Stimulated activated memory B cell treated with anti-CD40 and anti-IgM and Interleukin-4, amounts not matched to agents 10 μg/mL and 1 μg/mL and 100 μg/mL, for 72 hours (primary cell): ENCODE data around the gene IGF2R.
"Not testable (repeated sequence)": the region's sequence is repeated elsewhere in the genome, so short reads cannot be mapped to it uniquely, and the experiment has no call there.

Source experiments
- ATAC-seq: fragments of 150-1000 bp; cut with Tn5 transposase; 2 replicates; pipeline ENCODE4 v1.10.0; 2021
- H3K27ac Mint-ChIP-seq: one replicate; pipeline ENCODE4 v1.8.0; 2022; ENCODE audit warnings: mild to moderate bottlenecking, mixed read lengths
- H3K27me3 Mint-ChIP-seq: one replicate; pipeline ENCODE4 v1.8.0; 2022; ENCODE audit warnings: mixed read lengths
- H3K36me3 Mint-ChIP-seq: one replicate; pipeline ENCODE4 v1.8.0; 2022; ENCODE audit warnings: mixed read lengths
- H3K4me1 Mint-ChIP-seq: one replicate; pipeline ENCODE4 v1.8.0; 2022; ENCODE audit warnings: mixed read lengths
- H3K4me3 Mint-ChIP-seq: one replicate; pipeline ENCODE4 v1.8.0; 2022; ENCODE audit warnings: mild to moderate bottlenecking, moderate library complexity, mixed read lengths
- H3K9me3 Mint-ChIP-seq: one replicate; pipeline ENCODE4 v1.8.0; 2022; ENCODE audit warnings: mixed read lengths

The IGF2R gene, protein sequence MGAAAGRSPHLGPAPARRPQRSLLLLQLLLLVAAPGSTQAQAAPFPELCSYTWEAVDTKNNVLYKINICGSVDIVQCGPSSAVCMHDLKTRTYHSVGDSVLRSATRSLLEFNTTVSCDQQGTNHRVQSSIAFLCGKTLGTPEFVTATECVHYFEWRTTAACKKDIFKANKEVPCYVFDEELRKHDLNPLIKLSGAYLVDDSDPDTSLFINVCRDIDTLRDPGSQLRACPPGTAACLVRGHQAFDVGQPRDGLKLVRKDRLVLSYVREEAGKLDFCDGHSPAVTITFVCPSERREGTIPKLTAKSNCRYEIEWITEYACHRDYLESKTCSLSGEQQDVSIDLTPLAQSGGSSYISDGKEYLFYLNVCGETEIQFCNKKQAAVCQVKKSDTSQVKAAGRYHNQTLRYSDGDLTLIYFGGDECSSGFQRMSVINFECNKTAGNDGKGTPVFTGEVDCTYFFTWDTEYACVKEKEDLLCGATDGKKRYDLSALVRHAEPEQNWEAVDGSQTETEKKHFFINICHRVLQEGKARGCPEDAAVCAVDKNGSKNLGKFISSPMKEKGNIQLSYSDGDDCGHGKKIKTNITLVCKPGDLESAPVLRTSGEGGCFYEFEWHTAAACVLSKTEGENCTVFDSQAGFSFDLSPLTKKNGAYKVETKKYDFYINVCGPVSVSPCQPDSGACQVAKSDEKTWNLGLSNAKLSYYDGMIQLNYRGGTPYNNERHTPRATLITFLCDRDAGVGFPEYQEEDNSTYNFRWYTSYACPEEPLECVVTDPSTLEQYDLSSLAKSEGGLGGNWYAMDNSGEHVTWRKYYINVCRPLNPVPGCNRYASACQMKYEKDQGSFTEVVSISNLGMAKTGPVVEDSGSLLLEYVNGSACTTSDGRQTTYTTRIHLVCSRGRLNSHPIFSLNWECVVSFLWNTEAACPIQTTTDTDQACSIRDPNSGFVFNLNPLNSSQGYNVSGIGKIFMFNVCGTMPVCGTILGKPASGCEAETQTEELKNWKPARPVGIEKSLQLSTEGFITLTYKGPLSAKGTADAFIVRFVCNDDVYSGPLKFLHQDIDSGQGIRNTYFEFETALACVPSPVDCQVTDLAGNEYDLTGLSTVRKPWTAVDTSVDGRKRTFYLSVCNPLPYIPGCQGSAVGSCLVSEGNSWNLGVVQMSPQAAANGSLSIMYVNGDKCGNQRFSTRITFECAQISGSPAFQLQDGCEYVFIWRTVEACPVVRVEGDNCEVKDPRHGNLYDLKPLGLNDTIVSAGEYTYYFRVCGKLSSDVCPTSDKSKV (N-terminal part only)

DNA sequence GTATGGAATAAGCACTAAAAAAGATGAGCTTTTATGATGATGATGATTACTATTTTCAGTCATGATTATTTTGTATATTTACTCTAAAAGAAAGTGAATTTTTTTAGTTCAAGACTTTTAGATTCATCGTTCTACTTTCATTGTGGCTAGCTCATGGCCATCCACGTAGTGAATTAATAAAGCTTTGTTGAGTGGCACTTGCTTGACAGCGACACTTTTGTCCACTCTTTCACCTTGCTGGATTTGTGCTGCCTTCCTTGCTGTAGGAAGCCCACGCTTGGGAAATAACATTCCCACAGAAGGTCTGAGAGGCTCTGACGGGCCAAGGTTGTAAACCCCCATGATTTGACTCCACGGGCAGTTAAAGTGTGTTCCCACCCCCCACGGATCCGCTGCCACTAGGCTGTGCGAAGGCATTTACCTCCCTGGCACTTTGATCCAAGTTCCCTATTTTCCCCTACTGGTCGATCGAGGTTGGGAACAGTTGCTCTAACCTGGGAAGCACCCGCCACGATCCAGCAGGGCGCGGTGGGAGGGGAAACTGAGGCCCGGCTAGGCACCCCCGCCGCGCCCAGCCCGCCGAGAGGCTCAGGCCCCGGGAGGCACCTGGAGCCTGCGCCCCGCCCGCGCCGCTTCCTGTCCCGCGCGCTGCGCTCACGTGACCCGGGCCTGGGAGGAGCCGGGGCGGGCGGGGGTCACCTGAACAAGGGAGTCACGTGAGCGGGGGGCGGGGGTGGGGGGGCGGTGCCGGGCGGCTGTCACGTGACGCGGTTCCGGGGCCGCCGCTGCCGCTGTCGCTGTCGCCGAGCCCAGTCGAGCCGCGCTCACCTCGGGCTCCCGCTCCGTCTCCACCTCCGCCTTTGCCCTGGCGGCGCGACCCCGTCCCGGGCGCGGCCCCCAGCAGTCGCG is at the start of gene IGF2R:
Gene IGF2R (plus strand): TSS at position 788 of the 909 bp plus-strand sequence. CDS start 165 bp downstream, outside the sequence.
- peaks cover 34% of the 10 kb centered on the region for H3K4me1 Mint-ChIP-seq
- H3K27me3 Mint-ChIP-seq = no peaks in the 10 kb centered on the region
- H3K27ac Mint-ChIP-seq = peak within 1 kb of the TSS; percentile 80
- ATAC-seq = peak; percentile 95
- no peaks in the 10 kb centered on the region for H3K36me3 Mint-ChIP-seq
- H3K9me3 Mint-ChIP-seq = no peaks in the 10 kb centered on the region
- H3K4me3 Mint-ChIP-seq = peak within 1 kb of the TSS; percentile 88

DNA sequence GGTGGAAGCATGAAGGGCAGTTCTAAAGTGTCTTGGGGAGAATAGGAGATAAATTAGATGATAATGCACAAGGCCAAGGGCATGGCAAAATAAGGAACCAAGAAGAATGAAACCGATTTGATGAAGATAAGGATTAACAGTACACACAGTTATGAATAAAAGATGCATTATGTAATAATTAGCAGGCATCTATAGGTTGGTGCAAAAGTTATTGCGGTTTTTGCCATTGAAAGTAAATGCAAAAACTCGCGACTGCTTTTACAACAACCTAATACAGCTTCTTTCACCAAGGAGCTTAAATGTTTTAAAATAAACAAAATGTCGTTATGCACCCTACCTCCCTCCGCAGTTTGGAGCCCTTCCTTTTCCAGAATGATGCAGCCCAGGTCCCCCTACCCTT is 49.1 kb upstream of the IGF2R start:
- Mint-ChIP-seq H3K9me3 (peaks cover 16% of the 10 kb centered on the region), H3K27me3 (peaks cover 59% of the 10 kb centered on the region), H3K4me3 (no peak overlapping the region), H3K4me1 (no peaks in the 10 kb centered on the region), H3K36me3 (peaks cover 6% of the 10 kb centered on the region), H3K27ac (no peak overlapping the region)
- ATAC-seq = no peak

DNA sequence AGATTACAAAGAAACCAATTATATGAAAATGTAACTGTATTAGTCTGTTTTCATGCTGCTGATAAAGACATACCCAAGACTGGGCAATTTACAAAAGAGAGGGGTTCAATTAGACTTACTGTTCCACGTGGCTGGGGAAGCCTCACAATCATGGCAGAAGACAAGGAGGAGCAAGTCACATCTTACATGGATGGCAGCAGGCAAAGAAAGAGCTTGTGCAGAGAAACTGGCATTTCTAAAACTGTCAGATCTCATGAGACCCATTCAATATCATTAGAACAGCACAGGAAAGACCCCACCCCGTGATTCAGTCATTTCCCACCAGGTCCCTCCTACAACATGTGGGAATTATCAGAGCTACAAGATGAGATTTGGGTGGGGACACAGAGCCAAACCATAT is 44.7 kb upstream of the IGF2R start:
- not testable (repeated sequence) for H3K27ac Mint-ChIP-seq, H3K4me1 Mint-ChIP-seq, ATAC-seq, H3K4me3 Mint-ChIP-seq, H3K36me3 Mint-ChIP-seq
- Mint-ChIP-seq H3K27me3 (peaks cover 58% of the 10 kb centered on the region), H3K9me3 (peaks cover 16% of the 10 kb centered on the region)

DNA sequence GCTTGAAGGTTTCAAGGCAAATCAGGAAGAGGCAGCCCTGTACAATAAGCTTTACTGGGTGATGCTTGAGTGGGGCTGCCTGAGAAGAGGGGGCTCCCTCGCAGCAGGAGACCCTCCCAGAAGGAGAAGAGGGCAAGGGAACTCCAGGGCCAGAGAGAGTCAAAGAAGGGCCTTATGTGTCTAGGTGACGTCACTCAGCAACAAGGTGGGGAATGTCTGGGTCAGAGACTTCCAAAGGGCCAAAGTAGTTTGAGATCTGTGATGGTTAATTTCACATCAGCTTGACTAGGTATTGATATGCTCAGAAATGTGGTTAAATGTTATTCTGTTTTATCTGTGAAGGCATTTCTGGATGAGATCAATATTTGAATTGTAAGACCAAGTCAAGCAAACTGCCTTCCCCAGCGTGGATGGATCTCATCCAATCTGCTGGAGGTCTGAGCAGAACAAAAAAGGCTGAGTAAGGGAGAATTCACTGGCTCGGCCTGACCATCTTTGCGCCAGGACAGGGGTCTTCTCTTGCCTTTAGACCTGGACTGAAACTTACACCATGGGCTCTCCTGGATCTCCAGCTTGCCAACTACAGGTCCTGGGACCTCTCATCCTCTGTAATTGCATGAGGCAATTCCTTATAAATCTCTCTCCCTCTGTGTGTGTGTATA is 42.2 kb upstream of the IGF2R start:
- Mint-ChIP-seq H3K27ac (no peak overlapping the region), H3K9me3 (peaks cover 10% of the 10 kb centered on the region)
- no peak for ATAC-seq

DNA sequence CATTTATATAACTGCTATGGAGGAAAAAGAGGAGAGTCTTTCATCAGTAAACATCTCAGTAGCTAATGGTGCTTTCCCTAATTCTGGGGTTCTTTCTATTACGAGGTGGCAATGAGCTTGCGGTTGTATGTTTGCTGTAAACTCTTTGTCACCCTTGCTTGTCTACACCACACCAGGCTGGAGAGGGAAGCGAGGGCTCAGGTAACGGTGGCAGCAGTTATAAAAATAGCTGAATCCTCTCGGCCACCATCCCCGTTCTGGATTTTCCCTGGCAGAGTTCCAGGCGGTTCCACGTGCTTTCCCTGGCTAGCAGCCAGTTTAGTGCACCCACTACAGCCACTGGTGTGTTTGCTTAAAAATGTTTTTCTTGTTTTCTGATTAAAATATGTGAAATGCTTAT is 39.1 kb upstream of the IGF2R start:
- peak; percentile 47 for ATAC-seq
- Mint-ChIP-seq H3K9me3 (no peaks in the 10 kb centered on the region), H3K4me1 (peaks cover 27% of the 10 kb centered on the region), H3K36me3 (no peaks in the 10 kb centered on the region), H3K4me3 (no peak overlapping the region), H3K27ac (peak overlapping the region; percentile 19), H3K27me3 (peaks cover 11% of the 10 kb centered on the region)

More for the DNA sequence above, 42.2 kb upstream of the IGF2R start:
- Mint-ChIP-seq H3K27me3 (peaks cover 33% of the 10 kb centered on the region), H3K4me1 (peaks cover 21% of the 10 kb centered on the region), H3K4me3 (no peak overlapping the region), H3K36me3 (peaks cover under 1% of the 10 kb centered on the region)

DNA sequence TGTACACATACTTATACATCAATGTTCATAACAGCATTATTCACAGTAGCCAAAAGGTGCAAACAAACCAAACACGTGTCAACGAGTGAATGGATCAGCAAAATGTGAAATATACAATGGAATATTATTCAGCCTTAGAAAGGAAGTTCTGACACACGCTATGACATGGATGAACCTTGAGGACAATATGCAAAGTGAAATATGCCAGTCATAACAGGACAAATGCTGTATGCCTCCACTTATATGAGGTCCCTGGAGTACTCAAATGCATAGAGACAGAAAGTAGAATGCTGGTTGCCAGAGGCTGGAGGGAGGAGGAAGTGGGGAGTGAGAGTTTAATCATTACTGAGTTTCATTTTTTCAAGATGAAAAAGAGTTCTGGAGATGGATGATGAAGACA is 37.8 kb upstream of the IGF2R start:
- ATAC-seq = peak; percentile 91
- peaks cover 27% of the 10 kb centered on the region for H3K4me1 Mint-ChIP-seq
- H3K27ac Mint-ChIP-seq = no peak overlapping the region
- peaks cover 16% of the 10 kb centered on the region for H3K27me3 Mint-ChIP-seq
- no peaks in the 10 kb centered on the region for H3K9me3 Mint-ChIP-seq
- H3K4me3 Mint-ChIP-seq = peak overlapping the region; percentile 18
- H3K36me3 Mint-ChIP-seq = no peaks in the 10 kb centered on the region

DNA sequence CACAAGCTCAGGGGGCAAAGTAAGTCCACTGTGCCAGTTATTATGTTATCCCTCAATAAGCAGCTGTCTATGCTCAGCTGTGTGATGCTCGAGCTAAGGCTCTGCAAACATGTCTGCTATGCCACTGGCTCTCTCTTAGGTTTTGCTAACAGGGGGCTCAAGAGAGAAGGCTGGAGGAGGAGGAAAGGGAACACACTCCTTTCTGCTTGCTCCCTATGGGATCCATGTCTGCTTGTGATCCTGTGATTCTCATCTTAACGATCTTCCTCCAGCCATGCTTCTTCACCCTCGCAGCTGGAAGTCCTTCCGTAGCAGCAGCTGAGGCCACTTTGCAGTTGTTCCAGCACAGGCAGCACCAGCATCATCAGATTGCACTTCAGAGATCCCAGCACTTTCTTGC is 37.0 kb upstream of the IGF2R start:
- no peaks in the 10 kb centered on the region for H3K9me3 Mint-ChIP-seq
- peaks cover 27% of the 10 kb centered on the region for H3K4me1 Mint-ChIP-seq
- H3K36me3 Mint-ChIP-seq = no peaks in the 10 kb centered on the region
- H3K4me3 Mint-ChIP-seq = no peak overlapping the region
- peak; percentile 14 for ATAC-seq
- no peak overlapping the region for H3K27ac Mint-ChIP-seq
- H3K27me3 Mint-ChIP-seq = peaks cover 13% of the 10 kb centered on the region

DNA sequence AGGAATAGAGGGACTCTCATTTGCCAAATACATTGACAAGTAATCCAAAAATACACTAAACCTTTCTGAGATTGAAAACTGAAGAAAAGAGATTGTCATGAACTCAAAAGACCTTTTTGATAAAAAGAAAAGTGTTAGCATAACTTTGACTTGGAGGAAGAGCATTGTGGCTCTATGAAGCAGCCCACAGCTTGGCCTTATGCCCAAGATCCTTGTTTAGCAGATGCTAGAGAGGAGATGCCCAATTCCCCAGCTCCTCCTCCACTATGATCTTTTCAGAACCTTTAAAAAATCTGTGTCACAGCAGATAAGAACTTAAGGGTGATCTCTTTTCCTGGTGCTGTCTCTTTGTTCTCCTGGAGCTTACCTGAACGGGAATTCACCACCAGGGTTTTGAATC is 35.8 kb upstream of the IGF2R start:
- Mint-ChIP-seq H3K27ac (no peak overlapping the region), H3K9me3 (no peaks in the 10 kb centered on the region), H3K27me3 (peaks cover 13% of the 10 kb centered on the region), H3K36me3 (no peaks in the 10 kb centered on the region), H3K4me3 (no peak overlapping the region), H3K4me1 (peaks cover 27% of the 10 kb centered on the region)
- no peak for ATAC-seq

DNA sequence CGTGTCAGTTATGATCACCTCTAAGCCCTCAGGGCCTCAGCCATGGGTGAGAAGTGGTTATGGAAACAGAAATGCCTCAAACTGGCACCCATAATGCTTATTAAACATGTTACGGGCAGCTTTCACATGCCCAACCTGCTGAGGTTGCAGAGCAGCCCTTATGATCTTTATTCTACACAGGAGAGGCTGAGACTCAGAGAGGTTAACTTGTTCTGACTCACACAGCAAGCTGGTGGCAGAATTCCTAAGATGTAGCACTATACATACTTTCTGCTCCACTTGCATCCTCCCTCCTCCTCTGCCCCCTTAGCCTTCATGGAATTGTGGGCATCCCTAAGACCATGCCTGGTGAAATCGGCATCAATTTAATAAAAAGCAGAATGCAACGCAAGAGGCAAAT is 34.7 kb upstream of the IGF2R start:
- Mint-ChIP-seq H3K4me3 (no peak overlapping the region), H3K27ac (no peak overlapping the region), H3K27me3 (peaks cover 20% of the 10 kb centered on the region), H3K4me1 (peaks cover 27% of the 10 kb centered on the region), H3K36me3 (no peaks in the 10 kb centered on the region), H3K9me3 (peaks cover 3% of the 10 kb centered on the region)
- ATAC-seq = no peak

DNA sequence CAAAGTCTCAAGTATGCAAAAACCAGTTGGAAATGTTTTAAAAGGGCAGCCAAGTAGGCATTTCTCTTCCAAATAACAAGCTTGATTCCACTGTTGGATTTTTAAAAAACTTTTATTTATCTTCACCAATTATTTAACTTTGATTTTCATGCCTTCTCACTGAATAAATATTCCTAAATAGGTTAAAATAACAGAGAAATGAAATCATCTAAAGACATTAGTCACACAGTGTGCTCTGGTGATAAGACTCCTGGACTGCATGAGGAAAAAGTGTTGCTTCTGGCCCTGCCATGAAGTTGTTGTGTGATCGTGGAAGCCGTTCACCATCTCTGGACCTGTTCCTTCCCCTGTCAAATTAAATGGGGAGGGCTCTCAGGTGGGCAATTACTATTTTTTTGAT is 33.8 kb upstream of the IGF2R start:
- Mint-ChIP-seq H3K27me3 (peaks cover 23% of the 10 kb centered on the region), H3K4me1 (peaks cover 19% of the 10 kb centered on the region), H3K27ac (no peak overlapping the region), H3K9me3 (peaks cover 3% of the 10 kb centered on the region), H3K36me3 (no peaks in the 10 kb centered on the region), H3K4me3 (no peak overlapping the region)
- no peak for ATAC-seq

DNA sequence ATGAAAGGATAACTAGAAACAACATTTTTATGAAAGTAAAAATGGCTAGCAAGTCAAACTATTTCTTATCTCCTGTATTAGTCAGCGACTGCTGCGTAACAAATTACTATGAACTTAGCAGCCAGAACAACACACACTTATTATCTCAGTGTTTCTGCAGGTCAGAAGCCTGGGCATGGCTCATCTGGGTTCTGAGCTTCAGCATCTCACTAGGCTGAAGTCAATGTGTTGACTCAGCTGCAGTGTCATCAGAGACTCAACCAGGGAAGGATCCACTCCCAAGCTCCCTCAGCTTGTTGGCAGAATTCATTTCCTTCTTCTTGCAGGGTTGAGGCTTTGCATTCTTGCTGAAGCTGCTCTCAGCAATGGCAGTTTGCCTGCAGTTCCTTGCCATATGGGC is 33.2 kb upstream of the IGF2R start:
- ATAC-seq = no peak
- Mint-ChIP-seq H3K4me1 (peaks cover 13% of the 10 kb centered on the region), H3K9me3 (peaks cover 3% of the 10 kb centered on the region), H3K27ac (no peak overlapping the region), H3K27me3 (peaks cover 23% of the 10 kb centered on the region), H3K4me3 (no peak overlapping the region), H3K36me3 (no peaks in the 10 kb centered on the region)

DNA sequence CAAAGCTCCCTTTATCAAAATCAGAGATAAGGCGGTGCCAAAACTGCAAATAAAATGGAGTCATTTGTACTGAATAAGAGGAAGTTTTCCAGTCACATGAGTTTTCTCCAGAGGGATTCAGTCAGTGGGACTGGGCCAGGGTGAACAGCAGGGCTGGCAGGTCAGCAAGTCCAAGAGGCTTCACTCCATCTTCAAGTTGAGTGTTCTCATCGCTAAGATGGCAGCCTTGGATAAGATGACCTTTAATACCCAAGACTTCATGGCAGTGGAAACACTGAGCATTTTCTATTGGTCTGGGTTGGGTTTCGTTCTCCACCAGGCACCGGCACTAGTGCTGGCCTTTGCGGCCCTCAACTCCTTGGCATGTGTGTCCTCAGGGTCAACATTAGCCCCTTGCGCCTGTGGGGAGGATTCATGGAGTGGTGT is 29.3 kb upstream of the IGF2R start:
- peaks cover 9% of the 10 kb centered on the region for H3K4me1 Mint-ChIP-seq
- H3K9me3 Mint-ChIP-seq = peaks cover 11% of the 10 kb centered on the region
- H3K27me3 Mint-ChIP-seq = peaks cover 41% of the 10 kb centered on the region
- H3K27ac Mint-ChIP-seq = no peak overlapping the region
- peaks cover 7% of the 10 kb centered on the region for H3K36me3 Mint-ChIP-seq
- H3K4me3 Mint-ChIP-seq = no peak overlapping the region
- ATAC-seq = no peak

DNA sequence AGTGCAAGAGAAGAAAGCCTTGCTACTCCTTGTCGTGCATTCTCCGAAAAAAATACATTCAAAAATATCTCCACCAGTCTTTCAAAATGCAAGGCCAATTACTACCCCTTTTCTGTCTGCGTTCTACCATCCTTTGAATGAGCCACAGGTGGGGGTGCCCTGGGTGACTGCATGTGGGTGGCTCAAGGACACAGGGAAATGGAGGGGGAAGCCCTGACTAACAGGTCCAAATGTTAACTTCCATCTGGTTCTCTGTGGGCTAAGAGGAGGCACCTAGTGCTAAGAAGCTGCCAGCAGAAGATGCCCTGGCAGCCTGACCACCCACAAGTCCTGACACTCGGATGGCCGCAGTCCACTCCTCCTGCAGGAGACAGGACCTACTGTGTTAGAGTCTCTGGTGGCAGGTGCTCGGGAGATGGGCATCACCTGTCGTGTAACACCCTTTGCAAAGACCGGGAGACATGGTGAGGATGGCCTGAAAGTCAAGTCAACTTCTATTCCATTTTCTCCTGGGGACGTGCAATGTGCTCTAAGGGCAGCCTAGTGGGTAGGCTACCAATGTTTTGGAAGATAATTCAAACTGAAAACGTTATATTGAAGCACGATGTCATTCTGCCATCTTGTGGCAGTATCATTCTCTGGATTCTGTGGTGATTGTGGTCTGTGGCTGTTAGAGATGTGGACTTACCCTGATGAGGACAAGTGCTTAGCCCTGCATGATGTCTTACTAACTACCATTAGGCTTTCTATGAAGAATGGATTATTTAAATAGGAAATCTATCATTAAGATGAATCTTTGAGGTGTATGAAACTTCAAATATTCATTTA is 27.4 kb upstream of the IGF2R start:
- Mint-ChIP-seq H3K36me3 (peaks cover 10% of the 10 kb centered on the region), H3K4me1 (peaks cover 9% of the 10 kb centered on the region), H3K9me3 (peaks cover 14% of the 10 kb centered on the region), H3K4me3 (no peak overlapping the region), H3K27me3 (peaks cover 29% of the 10 kb centered on the region), H3K27ac (no peak overlapping the region)
- peak; percentile 87 for ATAC-seq
